DMS114 treated with DMSO at 0.1 percent for 48 hours (cell line): ENCODE data around the gene CRABP2.

Source experiments
- DNase-seq: peaks from one replicate; lab custom pipeline; 2025; ENCODE audit not compliant: unreplicated experiment; lab: John Stamatoyannopoulos, UW

The CRABP2 gene

GRCh38 chr1:156709757-156710489 lies 4.5 kb upstream of the CRABP2 start:
- DNase-seq: no peak

DNA sequence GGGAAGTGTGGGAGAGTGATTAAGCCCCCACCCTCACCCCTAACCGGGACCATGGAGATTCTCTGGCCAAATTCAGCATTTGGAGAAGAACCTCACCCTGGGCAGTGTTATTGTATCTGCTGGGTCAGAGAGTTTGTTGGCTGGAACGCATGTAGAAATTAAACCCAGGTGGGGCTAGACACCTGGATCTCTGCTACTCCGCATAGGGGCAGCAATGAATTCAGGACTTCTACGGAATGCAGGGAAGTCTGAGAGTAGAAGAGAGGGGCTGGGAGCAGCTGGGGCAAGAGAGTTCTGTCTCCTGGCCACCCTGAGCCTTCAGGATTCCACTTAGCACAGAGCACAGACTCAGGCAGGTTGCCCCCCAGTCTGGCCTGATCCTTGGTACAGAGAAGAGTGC lies 3.6 kb upstream of the CRABP2 start:
- no peak for DNase-seq

DNA sequence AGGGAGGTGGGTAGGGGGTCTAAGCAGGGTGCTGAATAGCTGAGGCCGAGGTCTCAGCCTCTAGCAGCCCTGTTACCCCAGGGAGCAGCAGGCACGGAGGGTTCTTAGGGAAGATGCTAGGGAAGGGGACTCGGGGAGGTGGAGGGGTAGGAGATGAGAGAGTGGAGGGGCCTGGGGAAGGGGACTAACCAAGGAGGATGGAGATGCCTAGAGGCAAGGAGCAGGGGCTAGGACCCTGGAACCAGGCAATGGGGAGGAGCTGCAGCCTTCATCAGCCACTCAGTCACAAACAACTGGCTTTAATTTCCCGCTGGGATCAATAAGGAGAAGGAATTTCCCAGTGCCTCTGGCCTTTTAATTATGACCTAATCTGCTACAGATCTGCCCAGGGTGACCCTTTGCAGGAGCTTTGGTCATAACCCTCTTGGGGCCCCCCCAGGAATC lies 2.9 kb upstream of the CRABP2 start:
- no peak for DNase-seq

GRCh38 chr1:156707417-156708217 lies 2.2 kb upstream of the CRABP2 start:
- DNase-seq: no peak

GRCh38 chr1:156706657-156707416 lies 1.5 kb upstream of the CRABP2 start:
- DNase-seq: no peak

GRCh38 chr1:156705918-156706656 lies 704 bp upstream of the CRABP2 start:
- DNase-seq: peak; percentile 48

GRCh38 chr1:156704930-156705320 lies 458 bp downstream of the CRABP2 start:
- no peak for DNase-seq

- DNase-seq: no peak
Measured at GRCh38 chr1:156704166-156704711, 1.1 kb downstream of the CRABP2 start.

DNA sequence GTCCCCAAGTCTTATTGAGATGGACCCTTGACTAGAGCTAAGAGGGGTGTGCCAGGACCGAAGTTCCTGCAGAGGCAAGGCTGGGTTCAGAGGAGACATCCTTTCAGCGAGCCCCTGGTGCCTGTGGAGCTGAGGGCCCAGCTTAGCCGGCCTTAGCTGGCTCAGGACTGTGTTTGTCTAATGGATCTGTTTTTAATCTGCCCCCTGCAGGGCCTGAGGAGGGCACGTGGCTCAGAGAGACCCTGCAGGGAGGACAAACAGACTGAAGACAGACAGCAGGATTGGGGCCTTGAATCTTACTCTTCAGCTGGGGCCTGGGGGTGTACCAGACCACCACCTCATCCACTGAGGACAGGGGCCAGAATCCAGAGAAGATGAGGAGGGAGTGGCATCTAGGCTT lies 1.6 kb downstream of the CRABP2 start:
- DNase-seq: no peak

DNA sequence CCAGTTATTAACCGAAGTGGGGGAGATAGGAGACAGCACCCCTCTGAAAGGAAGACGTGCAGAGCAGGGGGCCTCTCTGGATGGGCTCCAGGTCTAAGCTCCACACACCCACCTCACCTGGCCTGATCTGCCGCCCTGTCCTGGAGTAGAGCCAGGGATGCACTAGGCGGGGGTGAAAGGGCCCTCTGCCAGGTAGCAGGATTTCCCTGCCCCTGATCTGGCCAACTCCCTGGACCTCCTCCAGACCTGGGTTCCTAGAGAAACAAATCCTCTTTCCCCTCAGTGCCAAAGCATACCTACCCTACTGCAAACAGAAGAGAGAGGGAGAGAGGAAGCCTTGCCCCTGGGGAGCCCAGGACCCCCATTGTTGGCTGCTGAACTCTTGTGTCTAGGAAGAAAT lies 2.0 kb downstream of the CRABP2 start:
- DNase-seq: no peak

DNA sequence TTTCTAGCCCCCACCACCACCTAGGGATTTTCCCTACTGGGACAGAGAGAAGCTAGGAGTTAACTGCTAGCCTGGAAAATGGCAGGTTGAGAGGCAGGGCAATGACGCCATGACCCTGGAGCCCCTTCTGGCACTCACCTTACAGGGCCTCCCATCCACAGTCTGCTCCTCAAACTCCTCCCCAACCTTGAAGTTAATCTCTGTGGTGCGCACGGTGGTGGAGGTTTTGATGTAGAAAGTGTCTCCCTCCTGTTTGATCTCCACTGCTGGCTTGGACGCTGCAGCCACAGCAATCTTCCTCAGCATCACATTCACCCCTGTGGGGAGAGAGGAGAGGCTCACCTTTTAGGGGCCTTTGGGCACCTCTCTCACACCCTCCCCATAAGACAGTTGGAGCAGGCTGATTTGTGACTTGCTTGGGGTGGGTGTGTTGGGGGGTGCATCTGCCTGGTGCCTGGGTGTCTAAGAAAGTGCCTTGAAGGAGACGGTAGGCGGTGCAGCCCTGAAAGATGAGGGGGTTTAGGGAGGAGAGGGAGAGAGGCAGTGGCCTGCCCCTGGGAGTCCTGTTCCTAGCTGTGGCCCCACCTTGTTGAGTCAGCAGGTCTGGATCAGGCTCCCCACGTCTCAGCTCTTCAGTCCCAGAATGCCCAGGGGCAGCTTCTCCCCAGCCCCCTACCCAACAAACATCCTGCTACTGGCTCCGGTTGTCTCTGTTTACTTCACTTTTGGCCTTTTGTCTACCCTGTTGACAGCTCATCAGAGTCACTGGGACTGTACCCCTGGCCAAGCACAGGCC lies 4.4 kb downstream of the CRABP2 start:
- DNase-seq: no peak

GRCh38 chr1:156698995-156699394 lies 6.4 kb downstream of the CRABP2 start:
- no peak for DNase-seq

GRCh38 chr1:156697481-156697880 lies 7.9 kb downstream of the CRABP2 start:
- no peak for DNase-seq

- no peak for DNase-seq
Measured at GRCh38 chr1:156696755-156697154, 8.6 kb downstream of the CRABP2 start.

- no peak for DNase-seq
Measured at GRCh38 chr1:156694690-156694962, 10.8 kb downstream of the CRABP2 start.

- DNase-seq: no peak
Measured at GRCh38 chr1:156693848-156694689, 11.3 kb downstream of the CRABP2 start.

DNA sequence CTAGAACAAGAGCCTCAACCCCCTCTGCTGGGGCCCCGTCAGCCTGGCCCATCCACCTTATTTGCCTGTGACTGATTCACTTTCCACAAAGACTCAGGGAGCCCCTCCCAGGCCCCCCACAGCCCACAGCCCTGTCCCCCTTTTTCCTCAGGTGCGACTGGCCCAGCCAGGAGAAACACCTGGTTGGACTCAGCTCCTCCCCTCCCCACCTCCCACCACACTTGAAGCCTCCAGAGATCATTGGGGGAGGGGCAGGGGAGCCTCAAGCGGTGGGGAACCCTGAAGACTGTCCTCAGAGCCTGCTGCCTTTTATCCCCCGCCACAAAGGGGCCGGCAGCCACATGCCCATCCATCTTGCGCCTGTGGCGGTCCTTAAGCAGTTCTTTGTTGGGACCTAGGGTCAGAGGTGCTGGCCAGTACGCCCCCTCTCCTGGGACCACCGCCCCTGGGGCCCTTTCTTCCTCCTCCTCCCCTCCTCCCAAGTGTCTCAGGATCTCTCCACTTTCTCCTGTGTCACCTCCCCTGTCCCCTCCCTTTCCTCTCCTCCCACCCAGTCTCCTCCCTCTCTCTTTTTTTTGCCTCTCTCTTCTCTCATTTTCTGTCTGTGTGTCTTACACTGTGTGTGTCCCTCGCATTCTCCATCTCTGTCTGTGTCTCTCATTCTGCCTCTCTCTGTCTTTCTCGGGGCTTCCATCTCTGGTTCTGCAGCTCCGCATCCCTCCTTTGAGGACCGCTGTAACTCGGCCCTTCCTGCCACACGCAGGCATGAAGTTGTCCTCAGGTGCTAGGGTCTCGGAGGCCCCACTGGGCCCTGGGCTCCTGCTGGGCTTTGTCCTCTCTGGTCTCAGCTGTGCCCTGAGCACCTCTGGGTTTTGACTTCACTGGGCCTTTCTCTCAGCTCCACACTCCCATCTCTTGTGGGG lies 12.2 kb downstream of the CRABP2 start:
- DNase-seq: no peak

DNA sequence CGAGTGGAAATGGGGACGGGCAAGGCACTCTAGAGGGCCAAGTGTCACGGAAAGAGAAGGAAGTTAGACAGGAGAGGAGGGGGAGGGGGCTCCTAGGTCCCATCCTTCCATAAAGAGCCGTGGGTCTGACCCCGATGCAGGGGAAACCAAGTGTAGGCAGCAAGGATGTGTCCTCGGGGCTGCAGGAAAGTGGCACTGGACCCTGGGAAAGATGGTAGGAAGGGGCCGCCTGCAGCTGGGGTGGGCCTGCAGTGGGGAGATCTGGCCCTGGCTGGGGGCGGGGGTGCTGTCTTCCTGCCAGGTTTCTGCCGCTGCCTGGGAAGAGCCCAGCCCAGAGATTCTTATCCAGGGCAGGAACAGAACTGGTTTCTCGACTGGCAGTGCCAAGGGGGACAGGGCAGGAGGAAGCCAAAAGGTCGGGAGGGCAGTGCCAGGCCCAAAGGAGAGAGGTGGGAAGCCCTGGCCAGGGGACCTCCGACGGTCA lies 12.9 kb downstream of the CRABP2 start:
- no peak for DNase-seq
